HEK293 (cell line): ENCODE data around the gene PRRG3.

Source experiments
- CTCF ChIA-PET: fragments of 350-600 bp; formaldehyde crosslinking; extraction: SDS; loops from one replicate; lab custom pipeline; 2021; ENCODE audit warnings: antibody characterized with exemption; lab: Yijun Ruan, JAX
- POLR2A ChIA-PET: fragments of 300-600 bp; formaldehyde crosslinking; extraction: SDS; loops from one replicate; lab custom pipeline; 2020; ENCODE audit warnings: antibody characterized with exemption, inconsistent platforms; lab: Yijun Ruan, JAX
- H3K27ac ChIP-seq: fragments of 200-500 bp; sonication (Bioruptor generic); 2 replicates; pipeline ENCODE4 v1.5.1; 2014; ENCODE audit warnings: low read depth, low read length, control low read depth, inconsistent platforms; ENCODE audit errors: extremely low read depth
- H3K36me3 ChIP-seq, 2 experiments: fragments of 200-500 bp in 1 of 2; sonication (Bioruptor generic) in 1 of 2; 1 replicate in 1 of 2; 2 replicates in 1 of 2; pipeline ENCODE4 v1.5.1; 2014 to 2017; ENCODE audit warnings: inconsistent platforms in 2 of 2, low read length in 2 of 2; ENCODE audit not compliant: control insufficient read depth in 2 of 2, insufficient read depth in 1 of 2
- H3K4me1 ChIP-seq: fragments of 200-500 bp; sonication (Bioruptor generic); 2 replicates; pipeline ENCODE4 v1.5.1; 2014; ENCODE audit warnings: mild to moderate bottlenecking, low read length, inconsistent platforms; ENCODE audit not compliant: control insufficient read depth, insufficient read depth
- H3K4me3 ChIP-seq: 2 replicates; pipeline ENCODE4 v1.5.1; 2011; ENCODE audit warnings: low read depth, mild to moderate bottlenecking, control low read depth, low read length, moderate library complexity
- H3K9me3 ChIP-seq: fragments of 200-500 bp; sonication (Bioruptor generic); 2 replicates; pipeline ENCODE4 v1.5.1; 2014; ENCODE audit warnings: low read depth, low read length, inconsistent platforms; ENCODE audit not compliant: control insufficient read depth, insufficient read depth
- GLI4 ChIP-seq: fragments of 450-650 bp; formaldehyde crosslinking; IDR thresholded peaks from 2 replicates; pipeline ENCODE4 v1.5.1; 2016; ENCODE audit warnings: missing biosample characterization, missing genetic modification characterization
- HOXD13 ChIP-seq: sonication (generic); formaldehyde crosslinking; IDR thresholded peaks from 2 replicates; pipeline ENCODE4 v1.8.0; 2022; ENCODE audit warnings: missing genetic modification reagents, borderline replicate concordance
- MYNN ChIP-seq: fragments of 450-650 bp; formaldehyde crosslinking; IDR thresholded peaks from 2 replicates; pipeline ENCODE4 v1.5.1; 2016; ENCODE audit warnings: missing biosample characterization, missing genetic modification characterization, borderline replicate concordance
- MZF1 ChIP-seq: fragments of 450-650 bp; formaldehyde crosslinking; IDR thresholded peaks from 2 replicates; pipeline ENCODE4 v1.5.1; 2017; ENCODE audit warnings: missing biosample characterization, missing genetic modification characterization, borderline replicate concordance
- PRDM10 ChIP-seq: fragments of 450-650 bp; formaldehyde crosslinking; IDR thresholded peaks from 2 replicates; pipeline ENCODE4 v1.5.1; 2016; ENCODE audit warnings: missing biosample characterization, missing genetic modification characterization
- SP2 ChIP-seq: fragments of 450-650 bp; formaldehyde crosslinking; IDR thresholded peaks from 2 replicates; pipeline ENCODE4 v1.5.1; 2016; ENCODE audit warnings: missing biosample characterization, missing genetic modification characterization
- SP7 ChIP-seq: fragments of 450-650 bp; formaldehyde crosslinking; IDR thresholded peaks from 2 replicates; pipeline ENCODE4 v1.5.1; 2016; ENCODE audit warnings: missing biosample characterization, missing genetic modification characterization
- TRIM28 ChIP-seq: IDR thresholded peaks from 2 replicates; pipeline ENCODE4 v1.6.1; 2011; ENCODE audit warnings: low read length, control low read depth, borderline replicate concordance
- ZBTB17 ChIP-seq: fragments of 450-650 bp; formaldehyde crosslinking; IDR thresholded peaks from 2 replicates; pipeline ENCODE4 v1.5.1; 2016; ENCODE audit warnings: missing biosample characterization, missing genetic modification characterization
- ZBTB20 ChIP-seq: fragments of 450-650 bp; formaldehyde crosslinking; IDR thresholded peaks from 2 replicates; pipeline ENCODE4 v1.5.1; 2016; ENCODE audit warnings: missing biosample characterization, missing genetic modification characterization
- ZNF16 ChIP-seq: fragments of 450-650 bp; formaldehyde crosslinking; IDR thresholded peaks from 2 replicates; pipeline ENCODE4 v1.5.1; 2016; ENCODE audit warnings: low read depth, missing biosample characterization, missing genetic modification characterization
- ZNF19 ChIP-seq: fragments of 450-650 bp; formaldehyde crosslinking; IDR thresholded peaks from 2 replicates; pipeline ENCODE4; 2016; ENCODE audit warnings: missing biosample characterization, missing genetic modification characterization, low read depth
- ZNF280D ChIP-seq: fragments of 450-650 bp; formaldehyde crosslinking; IDR thresholded peaks from 2 replicates; pipeline ENCODE4 v1.5.1; 2016; ENCODE audit warnings: missing biosample characterization, missing genetic modification characterization
- ZNF292 ChIP-seq: fragments of 450-650 bp; formaldehyde crosslinking; IDR thresholded peaks from 2 replicates; pipeline ENCODE4 v1.5.1; 2016; ENCODE audit warnings: low read depth, missing biosample characterization, missing genetic modification characterization, borderline replicate concordance
- ZNF391 ChIP-seq: fragments of 450-650 bp; formaldehyde crosslinking; IDR thresholded peaks from 2 replicates; pipeline ENCODE4 v1.5.1; 2016; ENCODE audit warnings: low read depth, missing biosample characterization, missing genetic modification characterization, borderline replicate concordance
- ZNF623 ChIP-seq: fragments of 450-650 bp; formaldehyde crosslinking; IDR thresholded peaks from 2 replicates; pipeline ENCODE4 v1.5.1; 2016; ENCODE audit warnings: missing biosample characterization, missing genetic modification characterization
- ZNF701 ChIP-seq: fragments of 450-650 bp; formaldehyde crosslinking; IDR thresholded peaks from 2 replicates; pipeline ENCODE4 v1.5.1; 2016; ENCODE audit warnings: missing biosample characterization, missing genetic modification characterization
- ZNF76 ChIP-seq: fragments of 450-650 bp; formaldehyde crosslinking; IDR thresholded peaks from 2 replicates; pipeline ENCODE4; 2016; ENCODE audit warnings: low read depth, missing biosample characterization, missing genetic modification characterization, borderline replicate concordance
- TF ChIP-seq, protein P1 (sequence below): fragments of 450-650 bp; formaldehyde crosslinking; IDR thresholded peaks from 2 replicates; pipeline ENCODE4 v1.5.1; 2016; ENCODE audit warnings: missing biosample characterization, missing genetic modification characterization
- TF ChIP-seq, protein P2 (sequence below): fragments of 450-650 bp; formaldehyde crosslinking; conservative IDR thresholded peaks from 2 replicates; pipeline ENCODE4 v1.5.1; 2016; ENCODE audit warnings: low read depth, missing biosample characterization, missing genetic modification characterization

The PRRG3 gene

GRCh38 chrX:151742311-151742710 lies 47.1 kb downstream of the PRRG3 start (continued):
- TF ChIP-seq, protein P1, sequence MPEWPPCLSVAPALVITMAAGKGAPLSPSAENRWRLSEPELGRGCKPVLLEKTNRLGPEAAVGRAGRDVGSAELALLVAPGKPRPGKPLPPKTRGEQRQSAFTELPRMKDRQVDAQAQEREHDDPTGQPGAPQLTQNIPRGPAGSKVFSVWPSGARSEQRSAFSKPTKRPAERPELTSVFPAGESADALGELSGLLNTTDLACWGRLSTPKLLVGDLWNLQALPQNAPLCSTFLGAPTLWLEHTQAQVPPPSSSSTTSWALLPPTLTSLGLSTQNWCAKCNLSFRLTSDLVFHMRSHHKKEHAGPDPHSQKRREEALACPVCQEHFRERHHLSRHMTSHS (tag by site-specific recombination), result no peak
- TF ChIP-seq ZNF280D (tag by site-specific recombination), result no peak
- no peak for TF ChIP-seq MYNN (tag by site-specific recombination)
- TF ChIP-seq ZNF292 (tag by site-specific recombination), result no peak
- no peak for TF ChIP-seq SP2 (tag by site-specific recombination)
- no peak for TF ChIP-seq ZNF19

DNA sequence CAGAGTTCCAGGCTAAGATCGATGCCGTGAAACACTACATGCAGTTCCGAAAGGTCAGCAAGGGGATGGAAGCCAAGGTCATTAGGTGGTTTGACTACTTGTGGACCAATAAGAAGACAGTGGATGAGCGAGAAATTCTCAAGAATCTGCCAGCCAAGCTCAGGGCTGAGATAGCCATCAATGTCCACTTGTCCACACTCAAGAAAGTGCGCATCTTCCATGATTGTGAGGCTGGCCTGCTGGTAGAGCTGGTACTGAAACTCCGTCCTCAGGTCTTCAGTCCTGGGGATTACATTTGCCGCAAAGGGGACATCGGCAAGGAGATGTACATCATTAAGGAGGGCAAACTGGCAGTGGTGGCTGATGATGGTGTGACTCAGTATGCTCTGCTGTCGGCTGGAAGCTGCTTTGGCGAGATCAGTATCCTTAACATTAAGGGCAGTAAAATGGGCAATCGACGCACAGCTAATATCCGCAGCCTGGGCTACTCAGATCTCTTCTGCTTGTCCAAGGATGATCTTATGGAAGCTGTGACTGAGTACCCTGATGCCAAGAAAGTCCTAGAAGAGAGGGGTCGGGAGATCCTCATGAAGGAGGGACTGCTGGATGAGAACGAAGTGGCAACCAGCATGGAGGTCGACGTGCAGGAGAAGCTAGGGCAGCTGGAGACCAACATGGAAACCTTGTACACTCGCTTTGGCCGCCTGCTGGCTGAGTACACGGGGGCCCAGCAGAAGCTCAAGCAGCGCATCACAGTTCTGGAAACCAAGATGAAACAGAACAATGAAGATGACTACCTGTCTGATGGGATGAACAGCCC lies 48.6 kb downstream of the PRRG3 start:
- TF ChIP-seq ZNF16 (no peak), PRDM10 (tag by site-specific recombination) (no peak), SP7 (tag by site-specific recombination) (no peak), GLI4 (tag by site-specific recombination) (no peak), ZNF701 (no peak), TRIM28 (no peak), ZNF623 (tag by site-specific recombination) (no peak), ZBTB17 (no peak), HOXD13 (CRISPR knock-in tag) (no peak), ZNF391 (tag by site-specific recombination) (no peak), ZBTB20 (tag by site-specific recombination) (no peak), MZF1 (tag by site-specific recombination) (no peak), ZNF76 (tag by site-specific recombination) (no peak)
- TF ChIP-seq, protein P2, sequence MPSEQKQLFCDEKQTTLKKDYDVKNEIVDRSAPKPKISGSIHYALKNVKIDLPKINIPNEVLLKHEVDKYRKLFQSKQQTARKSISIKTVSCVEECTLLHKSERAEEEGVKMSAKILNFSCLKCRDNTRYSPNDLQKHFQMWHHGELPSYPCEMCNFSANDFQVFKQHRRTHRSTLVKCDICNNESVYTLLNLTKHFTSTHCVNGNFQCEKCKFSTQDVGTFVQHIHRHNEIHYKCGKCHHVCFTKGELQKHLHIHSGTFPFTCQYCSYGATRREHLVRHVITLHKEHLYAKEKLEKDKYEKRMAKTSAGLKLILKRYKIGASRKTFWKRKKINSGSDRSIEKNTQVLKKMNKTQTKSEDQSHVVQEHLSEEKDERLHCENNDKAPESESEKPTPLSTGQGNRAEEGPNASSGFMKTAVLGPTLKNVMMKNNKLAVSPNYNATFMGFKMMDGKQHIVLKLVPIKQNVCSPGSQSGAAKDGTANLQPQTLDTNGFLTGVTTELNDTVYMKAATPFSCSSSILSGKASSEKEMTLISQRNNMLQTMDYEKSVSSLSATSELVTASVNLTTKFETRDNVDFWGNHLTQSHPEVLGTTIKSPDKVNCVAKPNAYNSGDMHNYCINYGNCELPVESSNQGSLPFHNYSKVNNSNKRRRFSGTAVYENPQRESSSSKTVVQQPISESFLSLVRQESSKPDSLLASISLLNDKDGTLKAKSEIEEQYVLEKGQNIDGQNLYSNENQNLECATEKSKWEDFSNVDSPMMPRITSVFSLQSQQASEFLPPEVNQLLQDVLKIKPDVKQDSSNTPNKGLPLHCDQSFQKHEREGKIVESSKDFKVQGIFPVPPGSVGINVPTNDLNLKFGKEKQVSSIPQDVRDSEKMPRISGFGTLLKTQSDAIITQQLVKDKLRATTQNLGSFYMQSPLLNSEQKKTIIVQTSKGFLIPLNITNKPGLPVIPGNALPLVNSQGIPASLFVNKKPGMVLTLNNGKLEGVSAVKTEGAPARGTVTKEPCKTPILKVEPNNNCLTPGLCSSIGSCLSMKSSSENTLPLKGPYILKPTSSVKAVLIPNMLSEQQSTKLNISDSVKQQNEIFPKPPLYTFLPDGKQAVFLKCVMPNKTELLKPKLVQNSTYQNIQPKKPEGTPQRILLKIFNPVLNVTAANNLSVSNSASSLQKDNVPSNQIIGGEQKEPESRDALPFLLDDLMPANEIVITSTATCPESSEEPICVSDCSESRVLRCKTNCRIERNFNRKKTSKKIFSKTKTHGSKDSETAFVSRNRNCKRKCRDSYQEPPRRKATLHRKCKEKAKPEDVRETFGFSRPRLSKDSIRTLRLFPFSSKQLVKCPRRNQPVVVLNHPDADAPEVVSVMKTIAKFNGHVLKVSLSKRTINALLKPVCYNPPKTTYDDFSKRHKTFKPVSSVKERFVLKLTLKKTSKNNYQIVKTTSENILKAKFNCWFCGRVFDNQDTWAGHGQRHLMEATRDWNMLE (tag by site-specific recombination), result no peak
- POLR2A ChIA-PET, result no interaction called here
- H3K4me3 ChIP-seq, result no peak overlapping the region
- no peak overlapping the region for H3K27ac ChIP-seq
- no peaks in the 10 kb centered on the region for H3K36me3 ChIP-seq
- CTCF ChIA-PET, result interaction anchor here (0.5 to 1.2 kb wide), 3 partner anchors 9 to 350 kb away, joined by 3 to 5 read pairs (median 4); no protein-coding TSS in a partner anchor
- no peaks in the 10 kb centered on the region for H3K9me3 ChIP-seq
- H3K4me1 ChIP-seq, result no peaks in the 10 kb centered on the region
